ENCODE measurements around the gene SLC6A8. TPM values are rescaled to one million over a fixed set of nuclear protein-coding genes. Genes with fewer than 3 reads are reported as not detected.
A peak's percentile ranks its signal among the peaks of the same experiment; 100 is the strongest.
"Not testable (repeated sequence)": the region's sequence is repeated elsewhere in the genome, so short reads cannot be mapped to it uniquely, and the experiment has no call there.

Gene SLC6A8
- total RNA-seq, 1 donor from 2014 or later: 94.1 TPM

DNA sequence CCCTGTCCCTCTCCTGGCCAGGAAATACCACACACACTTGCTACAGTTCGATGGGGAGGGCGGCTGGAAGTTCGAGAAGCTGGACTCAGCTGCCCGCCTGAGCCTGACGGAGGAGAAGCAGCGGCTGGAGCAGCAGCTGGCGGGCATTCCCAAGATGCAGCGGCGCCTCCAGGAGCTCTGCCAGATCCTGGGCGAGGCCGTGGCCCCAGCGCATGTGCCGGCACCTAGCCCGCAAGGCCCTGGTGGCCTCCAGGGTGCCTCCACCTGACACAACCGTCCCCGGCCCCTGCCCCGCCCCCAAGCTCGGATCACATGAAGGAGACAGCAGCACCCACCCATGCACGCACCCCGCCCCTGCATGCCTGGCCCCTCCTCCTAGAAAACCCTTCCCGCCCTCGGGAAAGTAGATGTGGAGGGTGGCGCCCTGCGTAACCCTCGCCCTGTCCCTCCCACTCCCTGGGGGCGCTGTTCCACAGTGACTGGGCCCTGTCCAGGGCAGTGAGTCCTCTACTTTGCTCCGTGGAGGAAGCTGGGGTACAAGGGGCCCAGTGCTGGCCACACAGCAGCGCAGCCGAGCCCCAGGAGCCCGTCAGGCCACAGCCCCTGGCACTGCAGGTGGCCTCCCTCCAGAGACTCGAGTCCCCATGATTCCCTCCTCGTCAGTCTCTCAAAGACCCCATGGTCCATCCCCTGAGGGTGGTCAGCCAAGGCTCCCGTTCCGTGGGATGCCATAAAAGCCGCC lies 55.9 kb downstream of the SLC6A8 start:
- not testable (repeated sequence) for H3K27ac Mint-ChIP-seq; H3K4me1 Mint-ChIP-seq; H3K9me3 ChIP-seq (ENCODE audit: low read depth); H3K79me2 ChIP-seq (ENCODE audit: low read depth); H3K27me3 ChIP-seq; H3K4me1 ChIP-seq; H3K4me3 Mint-ChIP-seq; H3K36me3 Mint-ChIP-seq; H2AFZ ChIP-seq (replicated peaks); H4K20me1 ChIP-seq (ENCODE audit: low read depth); H3F3A ChIP-seq (ENCODE audit: low read depth); H3K27me3 Mint-ChIP-seq (ENCODE audit: insufficient read depth, low read depth); H3K27ac ChIP-seq; H3K36me3 ChIP-seq; H3K9ac ChIP-seq
- peak; percentile 45 for DNase-seq (ENCODE audit: low spot score)
- peaks cover 12% of the 10 kb centered on the region for H3K9me3 Mint-ChIP-seq
- H3K4me3 ChIP-seq: peak overlapping the region; percentile 40
- TF ChIP-seq, protein P1, sequence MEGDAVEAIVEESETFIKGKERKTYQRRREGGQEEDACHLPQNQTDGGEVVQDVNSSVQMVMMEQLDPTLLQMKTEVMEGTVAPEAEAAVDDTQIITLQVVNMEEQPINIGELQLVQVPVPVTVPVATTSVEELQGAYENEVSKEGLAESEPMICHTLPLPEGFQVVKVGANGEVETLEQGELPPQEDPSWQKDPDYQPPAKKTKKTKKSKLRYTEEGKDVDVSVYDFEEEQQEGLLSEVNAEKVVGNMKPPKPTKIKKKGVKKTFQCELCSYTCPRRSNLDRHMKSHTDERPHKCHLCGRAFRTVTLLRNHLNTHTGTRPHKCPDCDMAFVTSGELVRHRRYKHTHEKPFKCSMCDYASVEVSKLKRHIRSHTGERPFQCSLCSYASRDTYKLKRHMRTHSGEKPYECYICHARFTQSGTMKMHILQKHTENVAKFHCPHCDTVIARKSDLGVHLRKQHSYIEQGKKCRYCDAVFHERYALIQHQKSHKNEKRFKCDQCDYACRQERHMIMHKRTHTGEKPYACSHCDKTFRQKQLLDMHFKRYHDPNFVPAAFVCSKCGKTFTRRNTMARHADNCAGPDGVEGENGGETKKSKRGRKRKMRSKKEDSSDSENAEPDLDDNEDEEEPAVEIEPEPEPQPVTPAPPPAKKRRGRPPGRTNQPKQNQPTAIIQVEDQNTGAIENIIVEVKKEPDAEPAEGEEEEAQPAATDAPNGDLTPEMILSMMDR (IDR thresholded peaks at IDR 0.05): peak; percentile 33
- peak overlapping the region; percentile 73 for H3K4me2 ChIP-seq

DNA sequence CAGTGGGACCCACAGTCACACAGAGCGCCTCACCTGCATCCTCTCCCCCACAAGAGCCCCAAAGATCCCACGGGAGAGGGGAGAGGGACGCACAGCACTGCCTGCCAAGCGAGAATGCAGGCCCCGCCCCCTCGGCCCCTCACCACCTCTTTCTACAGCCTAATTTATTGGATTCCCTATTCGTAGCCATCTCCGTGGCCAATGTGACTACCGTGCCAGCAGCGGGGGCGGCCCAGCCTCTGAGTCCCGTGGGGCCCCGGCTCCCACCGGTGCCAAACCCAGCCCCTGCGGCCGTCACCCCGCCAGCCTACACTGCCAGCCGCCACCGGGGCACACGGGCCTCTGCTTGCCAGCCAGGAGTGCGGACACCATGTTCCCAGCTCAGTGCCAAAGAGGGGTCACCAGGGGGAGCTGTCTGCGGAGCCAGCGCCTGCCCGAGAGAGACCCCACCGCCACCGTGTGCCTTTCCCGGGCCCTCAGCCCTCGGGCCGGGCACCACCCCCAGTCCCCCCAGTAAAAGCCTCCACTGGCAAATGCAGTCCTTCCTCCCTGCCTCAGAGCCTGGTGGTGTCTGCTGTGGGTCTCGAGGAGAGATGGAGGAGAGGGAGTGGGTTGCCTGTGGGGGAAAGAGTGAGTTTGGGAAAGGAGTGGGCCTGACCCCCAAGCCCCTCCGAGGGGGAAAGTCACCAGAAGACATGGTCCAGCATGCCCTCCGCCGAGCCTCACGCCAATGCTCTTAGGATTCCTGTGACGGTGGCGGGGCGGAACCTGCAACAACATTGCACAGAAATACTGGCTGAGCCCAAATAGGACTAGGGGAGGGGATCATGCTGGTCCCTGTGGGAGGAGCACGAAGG lies 56.7 kb downstream of the SLC6A8 start:
- peak; percentile 59 for DNase-seq (ENCODE audit: low spot score)
- peaks cover 8% of the 10 kb centered on the region for H3K4me1 Mint-ChIP-seq
- H3K4me3 ChIP-seq: peak overlapping the region; percentile 40
- H3K9ac ChIP-seq: no peak overlapping the region
- TF ChIP-seq EZH2phosphoT487 (IDR thresholded peaks at IDR 0.05) (no peak), EZH2 (IDR thresholded peaks at IDR 0.05) (no peak)
- TF ChIP-seq, protein P1 (IDR thresholded peaks at IDR 0.05): peak; percentile 56
- H3K36me3 Mint-ChIP-seq: no peaks in the 10 kb centered on the region
- no peaks in the 10 kb centered on the region for H3K79me2 ChIP-seq (ENCODE audit: low read depth)
- H2AFZ ChIP-seq (replicated peaks): peak overlapping the region; percentile 31
- H3F3A ChIP-seq (ENCODE audit: low read depth): no peaks in the 10 kb centered on the region
- H3K4me3 Mint-ChIP-seq: no peak overlapping the region
- no peaks in the 10 kb centered on the region for H3K36me3 ChIP-seq
- H3K4me1 ChIP-seq: no peaks in the 10 kb centered on the region
- no peak overlapping the region for H3K27ac Mint-ChIP-seq
- no peaks in the 10 kb centered on the region for H3K27me3 ChIP-seq
- peaks cover 13% of the 10 kb centered on the region for H3K9me3 Mint-ChIP-seq
- no peaks in the 10 kb centered on the region for H4K20me1 ChIP-seq (ENCODE audit: low read depth)
- no peak overlapping the region for H3K27ac ChIP-seq
- peaks cover 2% of the 10 kb centered on the region for H3K27me3 Mint-ChIP-seq (ENCODE audit: insufficient read depth, low read depth)
- H3K9me3 ChIP-seq (ENCODE audit: low read depth): no peaks in the 10 kb centered on the region
- H3K4me2 ChIP-seq: peak overlapping the region; percentile 73

DNA sequence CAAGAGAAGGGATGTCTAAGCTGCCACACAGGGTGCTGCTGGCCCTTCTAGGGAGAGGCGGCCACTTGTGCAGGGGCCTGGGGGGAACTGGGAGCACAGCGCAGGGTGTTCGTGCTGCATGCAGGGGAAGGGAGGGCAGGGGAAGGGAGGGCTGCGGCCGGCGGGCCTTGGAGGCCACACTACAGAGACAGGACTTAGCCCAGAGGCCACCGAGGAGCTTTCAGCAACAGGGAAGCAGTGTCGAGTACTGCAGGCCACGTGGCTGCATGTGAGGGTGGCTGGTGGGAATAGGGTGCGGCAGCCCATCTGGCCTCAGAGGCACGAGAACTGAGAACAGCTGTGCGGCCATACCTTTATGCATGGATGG lies 57.3 kb downstream of the SLC6A8 start:
- not testable (repeated sequence) for H3K36me3 Mint-ChIP-seq; H3F3A ChIP-seq (ENCODE audit: low read depth); H3K4me1 ChIP-seq; H4K20me1 ChIP-seq (ENCODE audit: low read depth); H3K9ac ChIP-seq; H3K4me3 Mint-ChIP-seq; H3K27me3 Mint-ChIP-seq (ENCODE audit: insufficient read depth, low read depth); H3K79me2 ChIP-seq (ENCODE audit: low read depth); H3K9me3 ChIP-seq (ENCODE audit: low read depth); H3K4me1 Mint-ChIP-seq; DNase-seq (ENCODE audit: low spot score); H3K36me3 ChIP-seq; H3K27ac Mint-ChIP-seq; H3K27ac ChIP-seq; H3K27me3 ChIP-seq; H3K4me2 ChIP-seq
- H3K9me3 Mint-ChIP-seq: peaks cover 19% of the 10 kb centered on the region
- Histone ChIP-seq H2AFZ (replicated peaks) (peak overlapping the region; percentile 31), H3K4me3 (peak overlapping the region; percentile 40)

Small RNA genes lying within 50 kb of the gene (small RNA-seq; reads per million reads assigned to genes)
- not detected for gene RN7SL687P

Other genes starting within 250 kb of the SLC6A8 start
- 0.96 TPM in 1 of 2 replicates, not detected in the other for gene TREX2, start 241.9 kb upstream of the SLC6A8 start, total RNA-seq (ENCODE audit: low replicate concordance)
- gene HAUS7, start 217.3 kb upstream of the SLC6A8 start, total RNA-seq (ENCODE audit: low replicate concordance): 13.1 and 25.9 TPM in 2 replicates
- 0.37 TPM in 1 of 2 replicates, not detected in the other for gene BGN, start 192.9 kb upstream of the SLC6A8 start, total RNA-seq (ENCODE audit: low replicate concordance)
- gene ATP2B3, start 170.3 kb upstream of the SLC6A8 start, total RNA-seq (ENCODE audit: low replicate concordance): 0.59 TPM in 1 of 2 replicates, not detected in the other
- gene CCNQ, start 88.8 kb upstream of the SLC6A8 start, total RNA-seq (ENCODE audit: low replicate concordance): 15.2 and 22.2 TPM in 2 replicates
- 0.21 and 2.0 TPM in 2 replicates for gene DUSP9, start 40.7 kb upstream of the SLC6A8 start, total RNA-seq (ENCODE audit: low replicate concordance)
- gene PNCK, start 14.1 kb upstream of the SLC6A8 start, total RNA-seq (ENCODE audit: low replicate concordance): 19.7 and 53.5 TPM in 2 replicates
- 52.5 and 68.7 TPM in 2 replicates for gene BCAP31, start 36.5 kb downstream of the SLC6A8 start, total RNA-seq (ENCODE audit: low replicate concordance)
- gene ABCD1, start 36.9 kb downstream of the SLC6A8 start, total RNA-seq (ENCODE audit: low replicate concordance): 0.79 and 5.0 TPM in 2 replicates
- 0.25 and 0.71 TPM in 2 replicates for gene PLXNB3, start 76.3 kb downstream of the SLC6A8 start, total RNA-seq (ENCODE audit: low replicate concordance)
- not detected in 2 replicates for gene SRPK3, start 93.1 kb downstream of the SLC6A8 start, total RNA-seq (ENCODE audit: low replicate concordance)
- 40.3 and 50.6 TPM in 2 replicates for gene IDH3G, start 106.4 kb downstream of the SLC6A8 start, total RNA-seq (ENCODE audit: low replicate concordance)
- gene SSR4, start 106.7 kb downstream of the SLC6A8 start, total RNA-seq (ENCODE audit: low replicate concordance): 58.4 and 112 TPM in 2 replicates
- 1.9 and 5.2 TPM in 2 replicates for gene PDZD4, start 142.6 kb downstream of the SLC6A8 start, total RNA-seq (ENCODE audit: low replicate concordance)
- 0.49 and 1.7 TPM in 2 replicates for gene L1CAM, start 198.2 kb downstream of the SLC6A8 start, total RNA-seq (ENCODE audit: low replicate concordance)
- gene AVPR2, start 216.7 kb downstream of the SLC6A8 start, total RNA-seq (ENCODE audit: low replicate concordance): not detected in 2 replicates
- 5.1 and 17.9 TPM in 2 replicates for gene ARHGAP4, start 238.3 kb downstream of the SLC6A8 start, total RNA-seq (ENCODE audit: low replicate concordance)
- 55.5 and 113 TPM in 2 replicates for gene NAA10, start 247.1 kb downstream of the SLC6A8 start, total RNA-seq (ENCODE audit: low replicate concordance)

All from neural progenitor cell (in vitro differentiated cells).